Fibroblast of skin of back (primary cell): ENCODE measurements around the gene MR1.

Experiments
- DNase-seq: peaks from one replicate; pipeline ENCODE4 v3.0.0-alpha.2; 2013

MR1 gene

GRCh38 chr1:181064702-181065101, 30.9 kb downstream of the MR1 start:
- no peak for DNase-seq

DNA sequence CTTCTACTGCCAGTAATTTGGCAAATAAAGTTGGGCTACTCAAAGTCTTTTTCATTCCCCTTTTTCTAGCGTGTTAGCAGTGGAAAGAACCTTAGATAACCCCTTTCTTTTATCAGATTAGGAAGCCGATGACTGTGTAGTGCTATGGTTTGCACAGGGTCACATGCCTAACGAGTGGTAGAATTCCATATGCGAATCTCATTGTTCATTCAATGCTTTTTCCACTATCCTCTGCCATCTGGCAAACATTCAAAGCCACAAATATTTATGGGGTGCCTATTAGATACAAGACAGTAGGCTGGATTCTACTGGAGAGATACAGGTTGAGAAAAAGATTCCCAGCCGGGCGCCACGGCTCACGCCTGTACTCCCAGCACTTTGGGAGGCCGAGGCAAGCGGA, 39.9 kb downstream of the MR1 start:
- peak; percentile 80 for DNase-seq

GRCh38 chr1:181075766-181076350, 42.1 kb downstream of the MR1 start:
- DNase-seq = no peak

GRCh38 chr1:181076852-181077251, 43.1 kb downstream of the MR1 start:
- DNase-seq = no peak

GRCh38 chr1:181077576-181078242, 43.9 kb downstream of the MR1 start:
- DNase-seq = peak; percentile 85

- DNase-seq = no peak
Observed at GRCh38 chr1:181079382-181079781, 45.6 kb downstream of the MR1 start.

DNA sequence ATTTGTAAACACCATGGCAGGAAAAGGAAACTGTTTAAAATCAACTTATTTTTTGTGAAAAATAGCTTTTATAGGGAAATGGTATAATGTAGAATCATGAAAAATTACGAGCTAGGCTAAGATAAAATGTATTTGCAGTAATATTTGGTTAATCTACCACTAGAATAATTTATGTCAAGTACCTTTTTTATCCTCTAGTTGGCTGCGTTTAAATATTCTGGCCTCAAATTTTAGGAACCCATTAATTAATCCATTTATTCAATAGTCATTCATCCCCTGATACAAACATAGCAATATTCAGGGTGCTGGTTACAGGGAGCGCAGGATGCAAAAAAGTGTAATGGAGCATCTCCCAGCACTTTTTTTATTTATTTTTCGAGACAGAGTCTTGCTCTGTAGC, 46.1 kb downstream of the MR1 start:
- no peak for DNase-seq

GRCh38 chr1:181080556-181080955, 46.8 kb downstream of the MR1 start:
- DNase-seq = no peak

DNA sequence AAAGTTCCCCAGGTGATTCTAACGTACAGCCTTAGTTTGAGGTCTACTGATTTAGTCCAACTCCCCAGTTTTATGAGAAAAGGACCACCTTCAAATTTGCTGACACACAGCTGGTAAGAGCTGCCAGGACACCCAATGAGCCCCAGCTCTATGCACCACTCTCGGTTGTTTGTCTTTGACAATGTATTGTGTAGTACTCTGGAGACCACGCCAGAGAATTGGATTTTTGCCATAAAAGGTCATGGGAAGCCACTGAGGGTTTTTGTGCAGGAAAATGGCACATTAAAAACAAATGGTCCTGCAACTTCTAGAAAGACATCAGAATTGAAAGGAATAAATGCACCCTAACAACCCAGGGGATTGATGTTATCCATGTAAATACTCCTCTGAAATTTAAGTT, 47.6 kb downstream of the MR1 start:
- no peak for DNase-seq

DNA sequence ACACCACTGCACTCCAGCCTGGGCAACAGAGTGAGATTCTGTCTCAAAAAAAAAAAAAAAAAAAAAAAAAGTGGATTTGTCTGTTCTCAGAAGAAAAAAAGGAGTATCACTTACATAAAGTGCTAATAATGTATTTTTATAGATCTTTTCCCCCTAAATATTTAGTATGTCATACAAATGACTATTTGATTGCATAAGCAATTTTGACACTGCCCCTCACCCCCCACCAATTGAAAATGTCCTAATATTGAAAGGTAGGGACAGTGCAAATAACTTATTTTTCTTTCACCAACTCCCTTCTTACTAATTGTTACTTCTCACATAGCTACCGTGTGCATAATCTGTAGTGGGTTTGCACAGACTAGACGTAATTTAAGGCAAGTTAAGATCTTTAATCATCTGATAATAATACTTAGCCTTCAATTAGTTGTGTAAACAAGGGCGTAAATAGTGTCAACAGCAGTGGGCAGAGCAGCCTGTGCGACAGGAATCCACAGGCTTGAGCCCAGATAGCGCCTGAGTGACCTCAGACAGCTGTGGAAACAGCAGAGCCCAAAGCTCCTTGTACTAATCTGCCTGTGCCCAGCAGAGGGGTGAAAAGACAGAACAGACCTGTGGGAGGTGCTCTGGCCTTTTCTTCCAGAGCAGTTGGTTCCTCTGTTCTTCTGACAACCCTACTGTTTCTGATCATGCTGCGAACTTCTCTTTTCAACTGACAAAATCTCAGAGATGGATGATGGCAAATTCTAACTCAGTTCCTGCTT, 50.2 kb downstream of the MR1 start:
- DNase-seq = no peak

GRCh38 chr1:181084606-181084969, 50.8 kb downstream of the MR1 start:
- no peak for DNase-seq

- DNase-seq = no peak
Observed at GRCh38 chr1:181086091-181086490, 52.3 kb downstream of the MR1 start.

GRCh38 chr1:181086926-181087325, 53.1 kb downstream of the MR1 start:
- DNase-seq = peak; percentile 86

DNA sequence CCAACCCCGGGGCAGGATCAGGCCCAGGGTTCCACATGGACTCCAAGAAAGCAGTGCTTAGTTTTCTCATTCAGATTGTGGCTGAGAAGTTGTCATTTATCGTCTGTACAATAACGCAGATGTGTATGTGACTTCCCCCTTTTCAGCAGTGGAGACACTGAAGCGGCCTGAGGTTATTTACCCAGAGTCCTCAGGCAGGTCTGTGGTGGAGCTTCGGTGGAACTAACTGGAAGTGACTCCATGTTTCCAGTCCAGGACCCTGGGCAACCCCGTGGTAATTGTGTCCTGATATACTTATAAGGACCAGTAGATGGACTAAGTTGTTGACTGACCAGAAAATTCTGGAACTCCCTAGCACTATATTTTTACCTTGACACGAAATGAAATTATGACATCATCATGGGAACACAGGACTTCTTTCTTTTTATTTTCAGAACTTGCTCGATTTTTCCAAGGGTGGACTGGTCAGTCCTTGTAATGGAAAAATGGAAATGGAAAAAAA, 53.7 kb downstream of the MR1 start:
- DNase-seq = no peak

DNA sequence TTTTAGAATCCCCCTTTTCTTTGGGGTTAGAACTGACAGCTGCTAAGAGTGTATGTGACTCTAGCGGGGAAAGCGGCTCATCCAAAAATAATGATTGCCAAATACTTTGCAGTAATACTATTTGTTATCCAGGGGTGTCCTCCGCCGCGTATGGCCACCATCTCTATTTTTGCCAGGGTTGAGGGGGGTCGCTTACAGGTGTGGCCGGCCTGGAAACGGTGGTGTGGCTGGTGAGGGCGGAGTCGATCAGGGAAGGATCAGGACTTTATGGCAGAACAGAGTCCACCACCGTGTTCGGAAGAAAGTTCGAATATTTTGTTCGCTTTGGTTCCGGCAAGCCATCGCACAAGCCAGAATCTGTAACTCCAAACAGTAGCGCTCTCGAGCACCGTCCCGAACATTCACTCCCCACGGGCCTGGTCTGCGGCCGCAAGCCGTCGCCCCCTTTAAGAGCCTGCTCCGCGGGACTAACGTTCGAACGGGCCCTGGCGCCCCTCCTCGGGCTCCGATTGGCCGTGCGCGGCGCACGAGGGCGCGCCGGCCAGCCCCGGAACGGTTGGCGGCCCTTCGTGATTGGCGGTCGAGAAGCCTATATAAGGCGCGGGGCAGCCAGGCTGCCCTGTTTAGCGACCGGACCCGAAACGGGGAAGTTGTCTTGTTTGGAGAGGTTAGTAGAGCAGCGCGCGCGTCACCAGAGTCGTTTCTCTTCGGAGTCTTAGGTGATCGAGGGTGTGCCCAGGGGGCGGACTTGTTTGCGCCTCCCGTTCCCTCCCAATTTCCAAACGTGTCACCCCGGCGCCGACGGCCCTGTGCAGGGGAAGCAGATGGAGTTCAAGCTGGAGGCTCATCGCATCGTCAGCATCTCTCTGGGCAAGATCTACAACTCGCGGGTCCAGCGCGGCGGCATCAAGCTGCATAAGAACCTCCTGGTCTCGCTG, 54.6 kb downstream of the MR1 start, which contains the start of gene IER5:
Gene IER5, plus strand, starts transcription at position 622 of the 938 bp plus-strand sequence. Its CDS starts 203 bp downstream, at position 825.
- peak; percentile 96 for DNase-seq

- no peak for DNase-seq
Observed at GRCh38 chr1:181089017-181089675, 55.4 kb downstream of the MR1 start.

DNA sequence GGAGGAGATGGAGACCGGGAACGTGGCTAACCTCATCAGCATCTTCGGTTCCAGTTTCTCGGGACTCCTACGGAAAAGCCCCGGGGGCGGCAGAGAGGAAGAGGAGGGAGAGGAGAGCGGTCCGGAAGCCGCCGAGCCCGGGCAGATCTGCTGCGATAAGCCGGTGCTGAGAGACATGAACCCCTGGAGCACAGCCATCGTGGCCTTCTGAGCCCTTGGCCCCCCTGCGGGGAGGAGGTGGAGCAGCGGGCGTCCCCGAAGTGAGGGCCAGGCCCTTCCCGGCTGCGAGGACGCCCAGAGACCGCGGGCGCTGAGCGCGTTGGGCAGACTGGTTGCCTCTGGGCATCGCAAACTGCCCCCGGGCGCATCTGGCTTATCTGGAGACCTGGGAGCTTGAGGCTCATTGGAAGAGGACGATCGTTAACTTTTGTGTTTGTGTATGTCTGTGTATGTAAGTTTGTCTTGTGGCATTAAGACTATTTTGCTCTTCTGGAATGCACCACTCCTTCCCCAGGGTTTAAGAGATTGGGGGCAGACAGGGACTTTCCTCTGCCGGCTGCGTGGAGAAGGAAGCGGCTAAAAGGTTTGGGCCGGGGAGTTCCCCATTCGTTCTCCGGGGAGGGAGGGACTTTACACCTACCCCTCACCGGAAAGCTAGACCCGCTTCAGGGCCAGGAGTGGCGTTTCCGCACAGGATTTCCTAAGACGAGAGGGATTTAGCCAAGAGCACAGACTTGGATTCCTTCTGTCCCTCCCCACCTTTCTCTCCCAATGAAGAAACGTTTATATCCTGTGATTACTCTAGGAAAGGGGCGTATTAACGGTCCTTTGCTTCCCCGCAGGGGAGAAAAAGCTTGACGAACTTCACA, 56.1 kb downstream of the MR1 start:
- peak; percentile 62 for DNase-seq

GRCh38 chr1:181090641-181091126, 56.9 kb downstream of the MR1 start:
- no peak for DNase-seq

- DNase-seq = no peak
Observed at GRCh38 chr1:181091309-181092040, 57.7 kb downstream of the MR1 start.

- no peak for DNase-seq
Observed at GRCh38 chr1:181092056-181092455, 58.3 kb downstream of the MR1 start.
